ENCODE data around the gene TNFRSF25. TPM values are rescaled to one million over a fixed set of nuclear protein-coding genes. Genes with fewer than 3 reads are reported as not detected.
A peak's percentile ranks its signal among the peaks of the same experiment; 100 is the strongest.
"Not testable (repeated sequence)": the region's sequence is repeated elsewhere in the genome, so short reads cannot be mapped to it uniquely, and the experiment has no call there.

Gene TNFRSF25
- total and polyA plus RNA-seq, 2 experiments from 2014 or later: 3.1 to 5.6 TPM

- WGBS, 2 experiments (ENCODE audit: low coverage in 1 of 2, low lambda C conversion rate in 2 of 2, missing lambda C conversion rate in 2 of 2): 63 to 66% methylated on average over 5 to 13 of the region's 13 CpGs
These were observed 29.1 kb upstream of the TNFRSF25 start for GRCh38 chr1:6495041-6495441.

DNA sequence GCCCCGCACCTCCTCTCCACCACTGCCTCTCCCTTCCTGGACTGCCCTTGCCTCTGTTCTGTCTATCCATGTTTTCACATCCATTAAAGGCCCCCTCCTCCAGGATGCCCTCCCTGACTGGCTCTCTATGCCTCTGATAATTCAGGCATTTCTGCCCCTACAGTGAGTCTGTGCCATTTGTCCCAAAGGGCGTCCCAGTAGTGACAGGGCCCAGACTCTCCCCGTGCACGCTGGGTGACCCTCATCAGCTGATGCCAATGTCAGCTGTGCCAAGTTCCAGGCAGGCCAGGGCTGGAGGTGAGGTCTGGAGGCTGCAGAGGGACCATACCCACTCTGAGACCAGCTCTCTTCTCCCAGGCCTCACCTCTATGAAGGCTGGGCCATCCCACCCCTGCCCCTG lies 28.7 kb upstream of the TNFRSF25 start:
- H3K79me2 ChIP-seq (ENCODE audit: insufficient read depth): no peaks in the 10 kb centered on the region
- H3K4me3 ChIP-seq: no peak overlapping the region
- H3K4me2 ChIP-seq (ENCODE audit: unreplicated experiment): no peak overlapping the region
- no peaks in the 10 kb centered on the region for H3K27me3 ChIP-seq (replicated peaks; ENCODE audit: insufficient read depth)
- peaks cover 15% of the 10 kb centered on the region; the same call in 1 of the 2 replicates for H3F3A ChIP-seq (ENCODE audit: insufficient read depth)
- no peak overlapping the region for H2AFZ ChIP-seq
- TF ChIP-seq EZH2phosphoT487 (IDR thresholded peaks at IDR 0.05; ENCODE audit: insufficient read depth, low read depth) (no peak), EZH2 (IDR thresholded peaks at IDR 0.05; ENCODE audit: insufficient read depth, poor library complexity, severe bottlenecking) (no peak)
- 90 to 95% methylated on average over 4 of the region's 4 CpGs for WGBS, 2 experiments (ENCODE audit: low coverage in 1 of 2, low lambda C conversion rate in 2 of 2, missing lambda C conversion rate in 2 of 2)
- H3K9me2 ChIP-seq (ENCODE audit: insufficient read depth): no peaks in the 10 kb centered on the region
- DNase-seq: no peak
- no peaks in the 10 kb centered on the region for H3K9me3 ChIP-seq (ENCODE audit: low read depth)
- H4K20me1 ChIP-seq (ENCODE audit: insufficient read depth): no peaks in the 10 kb centered on the region
- H3K9ac ChIP-seq: no peak overlapping the region
- no peak overlapping the region for H3K27ac ChIP-seq
- H3K4me1 ChIP-seq (ENCODE audit: insufficient read depth): peaks cover 16% of the 10 kb centered on the region
- no peaks in the 10 kb centered on the region for H3K36me3 ChIP-seq (ENCODE audit: low read depth)
- in situ Hi-C loops (cut with MboI): no loop called here

More at GRCh38 chr1:6495041-6495441, 29.1 kb upstream of the TNFRSF25 start:
- Histone ChIP-seq H3K79me2 (ENCODE audit: insufficient read depth) (no peaks in the 10 kb centered on the region), H3K4me1 (ENCODE audit: insufficient read depth) (peaks cover 16% of the 10 kb centered on the region), H3K27me3 (replicated peaks; ENCODE audit: insufficient read depth) (no peaks in the 10 kb centered on the region), H3K4me3 (no peak overlapping the region), H3K9me2 (ENCODE audit: insufficient read depth) (no peaks in the 10 kb centered on the region), H3K9me3 (ENCODE audit: low read depth) (no peaks in the 10 kb centered on the region), H3F3A (ENCODE audit: insufficient read depth) (peaks cover 15% of the 10 kb centered on the region; the same call in 1 of the 2 replicates), H3K27ac (no peak overlapping the region), H3K9ac (no peak overlapping the region), H2AFZ (no peak overlapping the region), H4K20me1 (ENCODE audit: insufficient read depth) (no peaks in the 10 kb centered on the region), H3K36me3 (ENCODE audit: low read depth) (no peaks in the 10 kb centered on the region), H3K4me2 (ENCODE audit: unreplicated experiment) (no peak overlapping the region)
- DNase-seq: no peak
- in situ Hi-C loops (cut with MboI): no loop called here
- TF ChIP-seq EZH2 (IDR thresholded peaks at IDR 0.05; ENCODE audit: insufficient read depth, poor library complexity, severe bottlenecking) (no peak), EZH2phosphoT487 (IDR thresholded peaks at IDR 0.05; ENCODE audit: insufficient read depth, low read depth) (no peak)

GRCh38 chr1:6493834-6494223 lies 27.9 kb upstream of the TNFRSF25 start:
- H3K4me2 ChIP-seq (ENCODE audit: unreplicated experiment); H4K20me1 ChIP-seq (ENCODE audit: insufficient read depth); H3K36me3 ChIP-seq (ENCODE audit: low read depth); H3K9me3 ChIP-seq (ENCODE audit: low read depth); H3K27me3 ChIP-seq (replicated peaks; ENCODE audit: insufficient read depth); H3K9ac ChIP-seq; H3K9me2 ChIP-seq (ENCODE audit: insufficient read depth); H3K4me3 ChIP-seq; H2AFZ ChIP-seq; in situ Hi-C loops (cut with MboI); DNase-seq; H3K27ac ChIP-seq; H3K79me2 ChIP-seq (ENCODE audit: insufficient read depth): not testable (repeated sequence)
- peaks cover 15% of the 10 kb centered on the region; the same call in 1 of the 2 replicates for H3F3A ChIP-seq (ENCODE audit: insufficient read depth)
- peaks cover 16% of the 10 kb centered on the region for H3K4me1 ChIP-seq (ENCODE audit: insufficient read depth)
- 97% methylated on average over 4 of the region's 4 CpGs for WGBS, 2 experiments (ENCODE audit: low coverage in 1 of 2, low lambda C conversion rate in 2 of 2, missing lambda C conversion rate in 2 of 2)

DNA sequence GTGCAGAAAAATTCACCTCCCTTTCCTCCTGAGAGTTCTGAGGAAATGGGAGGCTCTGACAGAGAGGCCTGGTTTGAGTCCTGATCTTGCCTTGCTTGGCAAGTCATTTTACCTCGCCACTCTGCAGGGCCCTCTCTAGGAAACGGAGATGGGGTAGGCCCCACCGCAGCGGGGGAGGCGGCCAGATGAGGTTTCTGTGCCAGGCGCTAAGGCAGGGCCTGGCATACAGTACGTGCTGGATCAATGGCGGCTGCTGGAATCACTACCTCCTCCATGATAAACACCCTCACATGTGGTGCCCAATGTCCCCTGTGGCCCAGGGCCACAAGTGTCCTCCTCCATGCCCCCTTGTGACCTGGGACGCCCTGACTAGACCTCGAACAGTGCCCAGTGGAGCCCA lies 26.0 kb upstream of the TNFRSF25 start:
- H3K4me3 ChIP-seq: no peak overlapping the region
- H3K4me1 ChIP-seq (ENCODE audit: insufficient read depth): peaks cover 16% of the 10 kb centered on the region
- peak overlapping the region; percentile 57 for H3K9ac ChIP-seq
- WGBS, 2 experiments (ENCODE audit: low coverage in 1 of 2, low lambda C conversion rate in 2 of 2, missing lambda C conversion rate in 2 of 2): 73 to 75% methylated on average over 10 of the region's 10 CpGs
- no peaks in the 10 kb centered on the region for H3K27me3 ChIP-seq (replicated peaks; ENCODE audit: insufficient read depth)
- TF ChIP-seq EZH2 (IDR thresholded peaks at IDR 0.05; ENCODE audit: insufficient read depth, poor library complexity, severe bottlenecking): no peak
- no peak for TF ChIP-seq EZH2phosphoT487 (IDR thresholded peaks at IDR 0.05; ENCODE audit: insufficient read depth, low read depth)
- H3K79me2 ChIP-seq (ENCODE audit: insufficient read depth): no peaks in the 10 kb centered on the region
- peaks cover 15% of the 10 kb centered on the region; the same call in 1 of the 2 replicates for H3F3A ChIP-seq (ENCODE audit: insufficient read depth)
- H3K36me3 ChIP-seq (ENCODE audit: low read depth): no peaks in the 10 kb centered on the region
- no peaks in the 10 kb centered on the region for H3K9me2 ChIP-seq (ENCODE audit: insufficient read depth)
- H3K4me2 ChIP-seq (ENCODE audit: unreplicated experiment): no peak overlapping the region
- peak overlapping the region; percentile 76 for H3K27ac ChIP-seq
- no peaks in the 10 kb centered on the region for H3K9me3 ChIP-seq (ENCODE audit: low read depth)
- DNase-seq: no peak
- no peaks in the 10 kb centered on the region for H4K20me1 ChIP-seq (ENCODE audit: insufficient read depth)
- in situ Hi-C loops (cut with MboI): no loop called here
- H2AFZ ChIP-seq: peak overlapping the region; percentile 30

- peak within 1 kb of the TSS; percentile 92 for H3K4me2 ChIP-seq (ENCODE audit: unreplicated experiment)
- 31% methylated on average over 6 of the region's 6 CpGs for WGBS, 2 experiments (ENCODE audit: low coverage in 1 of 2, low lambda C conversion rate in 2 of 2, missing lambda C conversion rate in 2 of 2)
- peak within 1 kb of the TSS; percentile 97 for H2AFZ ChIP-seq
- H3K79me2 ChIP-seq (ENCODE audit: insufficient read depth): no peaks in the 10 kb centered on the region
- in situ Hi-C loops (cut with MboI): no loop called here
- no peaks in the 10 kb centered on the region for H3K9me2 ChIP-seq (ENCODE audit: insufficient read depth)
- H3K9me3 ChIP-seq (ENCODE audit: low read depth): no peaks in the 10 kb centered on the region
- peaks cover 15% of the 10 kb centered on the region; the same call in 1 of the 2 replicates for H3F3A ChIP-seq (ENCODE audit: insufficient read depth)
- DNase-seq: peak; percentile 81
- peak within 1 kb of the TSS; percentile 70 for H3K9ac ChIP-seq
- no peaks in the 10 kb centered on the region for H3K36me3 ChIP-seq (ENCODE audit: low read depth)
- TF ChIP-seq EZH2 (IDR thresholded peaks at IDR 0.05; ENCODE audit: insufficient read depth, poor library complexity, severe bottlenecking): no peak
- no peak for TF ChIP-seq EZH2phosphoT487 (IDR thresholded peaks at IDR 0.05; ENCODE audit: insufficient read depth, low read depth)
- no peaks in the 10 kb centered on the region for H3K27me3 ChIP-seq (replicated peaks; ENCODE audit: insufficient read depth)
- peak within 1 kb of the TSS; percentile 85 for H3K4me3 ChIP-seq
- H3K4me1 ChIP-seq (ENCODE audit: insufficient read depth): peaks cover 16% of the 10 kb centered on the region
- peak within 1 kb of the TSS; percentile 76 for H3K27ac ChIP-seq
- H4K20me1 ChIP-seq (ENCODE audit: insufficient read depth): no peaks in the 10 kb centered on the region
These were observed 25.5 kb upstream of the TNFRSF25 start, which contains the start of gene PLEKHG5 for GRCh38 chr1:6491480-6491962. Gene PLEKHG5, minus strand, starts transcription at chr1:6491667. Its CDS starts 14,096 bp downstream, at chr1:6477571.
